NCI-H2029 treated with DMSO at 0.1 percent for 48 hours (cell line): ENCODE measurements around the gene GALNT9.
"Not testable (repeated sequence)": the region's sequence is repeated elsewhere in the genome, so short reads cannot be mapped to it uniquely, and the experiment has no call there.

Experiments used
- DNase-seq: peaks from one replicate; lab custom pipeline; 2025; lab: John Stamatoyannopoulos, UW

The GALNT9 gene

DNA sequence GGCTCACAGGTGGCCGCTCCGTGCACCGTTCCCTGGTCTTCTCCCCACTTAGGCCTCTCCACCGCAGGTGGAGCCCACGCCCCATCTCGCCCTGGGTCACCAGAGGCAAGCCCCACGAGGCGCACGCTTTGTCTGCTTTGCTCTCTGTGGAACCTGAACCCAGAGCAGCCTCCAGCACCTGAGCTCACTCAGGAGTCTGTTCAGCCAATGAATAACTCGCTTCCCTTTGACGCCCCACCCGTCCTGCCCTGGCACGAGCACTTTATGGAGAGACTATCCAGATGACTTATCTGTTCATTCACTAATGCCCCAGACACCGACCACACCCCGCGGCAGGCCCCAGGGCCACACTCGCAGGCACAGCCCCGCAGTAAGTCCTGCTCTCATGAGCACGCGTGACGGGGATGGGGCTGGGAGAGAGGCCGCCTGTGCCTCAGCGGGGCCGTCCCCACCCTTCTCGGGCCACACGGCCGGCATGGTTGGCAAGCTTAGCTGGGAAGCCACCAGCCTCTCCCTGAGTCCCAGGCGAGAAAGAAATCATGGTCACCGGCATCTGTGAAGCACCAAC, 100.1 kb downstream of the GALNT9 start:
- no peak for DNase-seq

DNA sequence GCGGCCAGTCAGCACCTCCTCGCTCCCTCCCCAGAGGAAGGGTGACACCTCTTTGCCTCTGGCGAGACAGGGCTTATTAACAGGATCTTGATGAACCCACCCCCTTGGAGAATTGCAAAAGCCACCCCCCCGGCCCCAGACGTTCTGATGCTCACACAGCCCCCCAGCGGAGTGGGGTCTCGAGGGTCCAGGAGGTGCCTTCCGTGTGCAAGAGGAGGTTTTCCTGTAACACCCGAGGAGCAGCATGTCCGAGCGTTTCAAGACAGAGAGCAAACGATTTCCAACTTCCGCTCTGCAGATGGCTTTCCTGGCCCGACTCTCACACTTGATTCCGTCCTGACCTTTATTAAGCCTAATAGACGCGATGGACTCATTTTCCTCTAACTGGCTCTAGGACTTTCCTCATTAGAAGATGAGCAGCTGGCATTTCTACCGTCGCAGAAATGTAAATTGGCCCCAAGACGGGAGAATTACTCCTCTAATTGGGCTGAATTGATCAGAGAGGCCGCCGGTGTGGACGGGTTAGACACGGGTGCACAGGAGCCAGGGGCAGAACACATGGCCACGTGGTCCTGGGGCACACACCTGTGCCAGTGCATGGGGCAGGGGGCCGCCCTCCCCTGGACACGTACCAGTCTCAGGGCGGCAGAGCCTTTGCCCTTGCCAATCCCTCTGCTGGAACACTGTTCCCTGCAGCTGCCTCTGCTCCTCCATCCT, 100.8 kb downstream of the GALNT9 start:
- DNase-seq = no peak

DNA sequence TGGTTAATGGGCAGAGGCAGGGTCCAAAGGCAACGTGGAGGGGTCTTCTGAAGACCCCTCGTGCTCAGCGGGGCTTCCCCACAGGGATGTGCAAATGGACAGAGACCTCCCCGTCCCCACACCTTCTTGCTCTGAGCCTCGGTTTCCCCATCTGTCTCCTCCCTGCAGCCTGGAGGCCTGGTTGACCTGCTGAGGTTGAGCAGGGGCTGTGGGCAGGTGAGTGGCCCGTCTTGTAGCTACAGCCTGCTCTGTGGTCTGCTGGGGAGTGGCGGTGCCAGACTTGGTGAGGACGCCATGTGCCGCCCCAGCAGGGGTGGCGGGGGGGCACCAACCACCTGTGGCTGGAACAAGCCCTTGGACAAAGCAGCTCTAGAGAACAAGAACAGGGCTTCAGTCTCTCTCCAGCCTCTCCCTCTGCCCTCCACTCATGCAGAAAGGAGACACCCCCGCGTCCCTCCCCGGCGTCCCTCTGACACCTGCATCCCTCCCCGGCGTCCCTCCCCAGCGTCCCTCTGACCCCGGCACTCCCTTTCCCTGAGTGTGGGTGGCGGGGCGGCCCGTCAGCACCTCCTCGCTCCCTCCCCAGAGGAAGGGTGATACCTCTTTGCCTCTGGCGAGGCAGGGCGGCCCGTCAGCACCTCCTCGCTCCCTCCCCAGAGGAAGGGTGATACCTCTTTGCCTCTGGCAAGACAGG, 101.5 kb downstream of the GALNT9 start:
- DNase-seq = no peak

DNA sequence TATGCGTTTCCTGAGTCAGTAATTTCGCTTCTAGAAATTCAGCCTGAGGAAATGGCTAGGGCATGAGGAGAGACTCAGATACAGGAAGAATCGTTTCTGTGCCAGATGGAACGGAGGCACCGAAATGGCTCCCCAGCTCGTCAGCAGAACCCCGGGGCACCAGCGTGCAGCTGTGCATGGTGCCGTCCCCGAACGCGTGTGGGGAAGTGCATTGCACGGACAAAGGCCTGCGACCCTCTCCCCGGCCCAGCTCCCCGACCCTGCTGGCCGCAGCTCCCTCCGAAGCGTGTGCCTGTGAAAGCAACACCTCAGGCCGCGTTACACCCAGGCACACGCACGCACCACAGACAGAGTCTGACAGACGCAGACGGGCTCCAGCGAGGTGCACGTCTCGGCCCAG, 102.3 kb downstream of the GALNT9 start:
- no peak for DNase-seq

DNA sequence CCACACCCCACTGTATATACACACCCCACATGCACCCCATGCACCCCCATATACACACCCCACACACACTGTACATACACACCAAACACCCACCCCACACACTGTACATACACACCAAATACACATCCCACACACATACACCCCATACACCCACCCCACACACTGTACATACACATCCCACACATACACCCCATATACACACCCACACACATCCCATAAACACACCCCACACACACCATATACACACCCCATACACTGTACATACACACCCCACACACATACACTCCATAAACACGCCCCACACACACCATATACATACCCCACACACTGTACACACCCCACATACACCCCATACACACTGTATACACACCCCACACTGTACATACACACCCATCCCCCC, 102.8 kb downstream of the GALNT9 start:
- DNase-seq = no peak

DNA sequence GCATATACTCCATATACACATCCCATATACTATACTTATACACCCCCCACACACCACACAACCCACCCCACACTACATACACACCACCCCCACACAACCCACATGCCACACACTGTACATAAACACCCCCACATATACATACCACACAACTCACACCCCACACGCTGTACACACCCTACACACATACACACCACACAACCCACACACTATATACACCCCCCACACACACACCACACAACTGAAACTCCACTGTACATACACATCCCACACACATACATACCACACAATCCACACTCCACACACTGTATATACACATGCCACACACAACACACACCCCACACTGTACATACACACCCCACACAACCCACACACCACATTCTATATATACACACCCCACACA, 104.2 kb downstream of the GALNT9 start:
- no peak for DNase-seq

DNA sequence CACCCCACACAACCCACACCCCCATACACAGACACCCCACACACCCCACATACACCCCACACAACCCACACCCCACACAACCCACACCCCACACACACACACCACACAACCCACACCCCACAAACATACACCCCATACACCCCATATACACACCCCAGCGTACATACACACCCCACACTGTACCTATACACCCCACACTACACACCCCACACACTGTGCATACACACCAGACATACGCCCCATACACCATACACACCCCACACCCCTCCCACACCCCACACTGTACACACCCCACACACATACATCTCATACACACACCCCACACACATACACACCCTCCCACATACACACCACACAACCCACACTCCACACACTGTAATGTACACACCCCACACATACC, 104.9 kb downstream of the GALNT9 start:
- no peak for DNase-seq

DNA sequence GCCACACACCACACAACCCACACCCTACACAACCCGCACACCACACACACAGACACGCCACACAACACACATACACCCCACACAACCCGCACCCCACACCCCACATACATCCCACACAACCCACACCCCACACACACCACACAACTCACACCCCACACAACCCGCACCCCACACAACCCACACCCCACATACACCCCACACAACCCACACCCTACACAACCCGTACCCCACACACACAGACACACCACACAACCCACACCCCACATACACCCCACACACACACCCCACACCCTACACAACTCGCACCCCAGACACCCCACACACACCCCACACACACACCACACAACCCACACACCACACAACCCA, 106.6 kb downstream of the GALNT9 start:
- no peak for DNase-seq

DNA sequence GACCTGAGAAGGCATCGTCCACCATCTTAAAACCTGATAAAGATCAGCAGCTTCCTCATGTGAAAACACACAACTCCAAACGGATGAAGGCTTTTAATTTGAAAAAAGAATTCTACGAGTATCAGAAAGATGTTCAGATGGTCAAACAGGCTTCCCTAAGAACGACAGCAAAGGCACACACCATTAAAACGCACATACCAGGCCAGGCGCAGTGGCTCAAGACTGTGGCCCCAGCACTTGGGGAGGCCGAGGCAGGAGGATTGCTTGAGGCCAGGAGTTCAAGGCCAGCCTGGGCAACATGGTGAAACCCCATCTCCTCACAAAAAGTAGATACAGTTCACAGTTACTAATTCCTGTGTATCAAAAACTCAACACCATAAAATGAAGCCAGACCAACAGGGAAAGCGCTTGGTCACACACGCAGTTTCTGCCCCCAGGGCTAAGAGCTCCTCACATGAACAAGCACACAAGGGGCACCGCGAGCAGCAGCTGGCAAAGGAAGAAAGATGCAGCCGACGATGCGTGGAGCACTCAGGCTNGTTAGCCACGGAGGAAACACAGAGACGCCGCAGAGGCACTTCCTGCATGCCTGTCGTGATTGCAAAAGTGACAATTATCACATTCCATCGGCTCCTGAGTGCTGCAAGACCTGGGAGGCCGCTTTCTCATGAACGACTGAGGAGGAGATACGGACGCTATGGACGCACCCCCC, 107.1 kb downstream of the GALNT9 start:
- DNase-seq = no peak

DNA sequence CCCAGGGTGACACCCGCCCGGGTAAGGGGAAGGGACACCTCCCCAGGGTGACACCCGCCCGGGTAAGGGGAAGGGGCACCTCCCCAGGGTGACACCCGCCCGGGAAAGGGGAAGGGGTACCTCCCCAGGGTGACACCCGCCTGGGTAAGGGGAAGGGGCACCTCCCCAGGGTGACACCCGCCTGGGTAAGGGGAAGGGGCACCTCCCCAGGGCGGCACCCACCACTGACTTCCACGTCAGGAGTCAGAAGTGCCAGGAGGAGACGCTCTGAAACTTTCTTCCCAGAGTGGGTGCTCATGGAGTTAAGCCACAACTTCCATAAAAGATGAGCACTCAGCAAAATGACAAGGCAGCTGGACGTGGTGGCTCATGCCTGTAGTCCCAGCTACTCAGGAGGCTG, 109.6 kb downstream of the GALNT9 start:
- not testable (repeated sequence) for DNase-seq

DNA sequence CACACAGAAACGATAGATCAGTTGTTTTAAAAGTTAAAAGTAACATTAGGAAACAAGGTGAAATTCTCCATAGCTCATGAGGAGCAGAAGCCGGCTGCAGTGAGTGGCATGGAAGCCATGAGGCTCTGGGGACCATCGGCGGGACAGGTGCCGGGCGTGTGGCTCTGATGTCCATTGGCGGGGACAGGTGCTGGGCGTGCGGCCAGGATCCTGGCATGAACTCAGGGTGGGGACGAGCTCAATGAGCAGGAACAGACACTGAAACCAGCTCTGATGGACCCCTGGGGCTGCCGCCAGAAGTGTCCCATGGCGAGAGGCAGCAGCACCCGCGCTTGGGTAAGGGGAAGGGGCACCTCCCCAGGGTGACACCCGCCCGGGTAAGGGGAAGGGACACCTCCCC, 110.1 kb downstream of the GALNT9 start:
- DNase-seq = no peak

DNA sequence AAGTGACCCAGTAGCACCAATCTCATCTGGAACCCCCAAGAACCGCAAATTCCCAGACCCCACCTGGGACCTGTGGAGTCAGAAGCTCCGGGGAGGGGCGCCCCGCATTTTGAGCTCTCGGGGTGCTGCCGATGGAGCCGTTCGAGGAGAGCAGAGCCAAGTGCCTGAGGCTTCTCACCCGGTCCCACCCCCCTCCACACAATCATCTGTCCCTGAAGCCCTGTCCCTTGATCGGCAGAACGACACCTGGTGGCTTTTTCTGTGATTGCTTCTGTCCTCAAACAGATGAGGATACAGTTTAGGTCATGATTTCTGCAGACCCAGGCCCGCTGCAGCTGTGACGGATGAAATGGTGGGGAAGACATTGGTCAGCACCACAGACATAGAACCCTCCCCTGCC, 110.5 kb downstream of the GALNT9 start:
- DNase-seq = no peak

DNA sequence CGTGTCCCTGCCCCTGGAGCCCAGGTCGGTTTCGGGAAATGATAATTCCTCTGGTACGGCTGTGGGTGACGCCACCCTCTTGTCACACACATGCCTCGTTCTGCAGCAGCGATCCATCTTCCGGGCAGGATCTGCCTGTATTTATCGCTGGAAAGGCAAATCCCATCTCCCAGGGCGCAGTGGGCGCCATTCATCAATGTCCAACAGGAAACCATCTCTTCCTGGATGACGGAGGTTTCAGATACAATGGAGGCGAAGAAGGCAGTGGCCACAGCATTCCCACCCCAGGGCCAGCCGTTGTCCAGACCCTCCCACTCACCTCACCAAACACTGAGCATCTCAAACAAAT, 110.9 kb downstream of the GALNT9 start:
- no peak for DNase-seq

DNA sequence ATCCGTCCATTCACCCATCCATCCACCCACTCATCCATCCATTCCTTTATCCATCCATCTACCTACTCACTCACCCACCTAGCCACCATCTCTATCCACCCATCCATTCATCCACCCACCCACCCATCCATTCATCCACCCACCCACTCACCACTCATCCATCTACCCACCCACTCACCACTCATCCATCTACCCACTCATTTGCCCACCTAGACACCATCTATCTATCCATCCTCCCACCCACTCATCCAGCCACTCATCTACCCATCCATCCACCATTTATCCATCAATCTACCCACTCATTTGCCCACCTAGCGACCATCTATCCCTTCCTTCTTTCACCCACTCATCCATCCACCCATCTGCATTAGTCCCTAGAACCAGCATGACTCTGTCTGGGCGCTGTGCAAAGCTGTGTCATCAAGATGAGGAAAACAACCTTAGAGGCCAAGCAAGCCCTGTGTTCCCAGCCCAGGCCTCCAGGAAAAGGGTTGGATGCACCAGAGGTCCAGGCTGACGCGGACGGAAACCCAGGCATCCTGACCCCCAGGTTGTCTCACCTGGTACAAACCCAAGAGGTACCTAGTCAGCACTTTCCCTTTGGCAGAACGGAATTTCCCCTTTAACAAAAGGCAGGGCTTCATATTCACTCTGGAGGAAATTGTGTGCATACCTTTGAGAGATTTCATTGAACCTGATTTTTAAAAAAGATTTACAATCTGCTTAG, 111.4 kb downstream of the GALNT9 start:
- no peak for DNase-seq

DNA sequence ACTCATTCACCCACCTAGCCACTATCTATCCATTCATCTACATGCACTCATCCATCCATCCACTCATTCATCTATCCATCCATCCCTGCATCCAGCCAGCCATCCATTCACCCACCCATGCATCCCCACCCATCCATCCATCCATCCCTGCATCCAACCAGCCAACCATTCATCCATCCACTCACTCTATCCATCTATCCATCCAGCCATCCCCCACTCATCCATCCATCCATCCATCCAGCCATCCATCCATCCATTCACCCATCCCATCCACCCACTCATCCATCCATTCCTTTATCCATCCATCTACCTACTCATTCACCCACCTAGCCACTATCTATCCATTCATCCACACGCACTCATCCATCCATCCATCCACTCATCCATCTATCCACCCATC, 112.0 kb downstream of the GALNT9 start:
- DNase-seq = no peak

DNA sequence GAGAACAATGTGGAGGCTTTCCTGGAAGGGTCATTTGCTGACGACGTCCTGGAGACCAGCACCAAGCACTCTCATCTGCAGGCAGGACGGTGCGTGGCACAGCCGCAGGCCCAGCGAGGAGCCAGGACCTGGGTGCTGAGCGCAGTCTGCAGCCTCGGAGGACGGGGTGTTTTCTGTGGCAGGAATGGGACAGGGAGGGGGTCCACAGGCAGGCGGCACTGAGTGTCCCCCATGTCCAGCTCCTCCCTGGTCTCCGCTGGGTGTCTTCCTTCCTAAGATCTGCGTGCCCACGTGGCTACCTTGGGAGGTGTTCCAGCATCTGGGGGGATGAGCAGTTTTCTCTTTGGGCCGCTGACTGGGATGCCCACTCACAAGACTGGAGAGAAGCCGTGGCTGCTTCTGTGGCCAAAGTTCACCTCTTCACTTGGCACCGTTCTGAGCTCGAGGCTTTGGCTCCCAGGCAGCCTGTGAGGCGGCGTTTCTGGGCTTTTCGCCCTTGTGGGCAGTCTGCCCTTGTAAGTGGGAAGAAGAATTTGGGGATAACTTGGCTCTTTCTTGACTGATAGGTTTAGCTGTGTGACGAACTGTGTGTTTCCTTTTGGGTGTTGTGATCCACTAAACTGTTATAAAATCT, 112.9 kb downstream of the GALNT9 start:
- DNase-seq = no peak

DNA sequence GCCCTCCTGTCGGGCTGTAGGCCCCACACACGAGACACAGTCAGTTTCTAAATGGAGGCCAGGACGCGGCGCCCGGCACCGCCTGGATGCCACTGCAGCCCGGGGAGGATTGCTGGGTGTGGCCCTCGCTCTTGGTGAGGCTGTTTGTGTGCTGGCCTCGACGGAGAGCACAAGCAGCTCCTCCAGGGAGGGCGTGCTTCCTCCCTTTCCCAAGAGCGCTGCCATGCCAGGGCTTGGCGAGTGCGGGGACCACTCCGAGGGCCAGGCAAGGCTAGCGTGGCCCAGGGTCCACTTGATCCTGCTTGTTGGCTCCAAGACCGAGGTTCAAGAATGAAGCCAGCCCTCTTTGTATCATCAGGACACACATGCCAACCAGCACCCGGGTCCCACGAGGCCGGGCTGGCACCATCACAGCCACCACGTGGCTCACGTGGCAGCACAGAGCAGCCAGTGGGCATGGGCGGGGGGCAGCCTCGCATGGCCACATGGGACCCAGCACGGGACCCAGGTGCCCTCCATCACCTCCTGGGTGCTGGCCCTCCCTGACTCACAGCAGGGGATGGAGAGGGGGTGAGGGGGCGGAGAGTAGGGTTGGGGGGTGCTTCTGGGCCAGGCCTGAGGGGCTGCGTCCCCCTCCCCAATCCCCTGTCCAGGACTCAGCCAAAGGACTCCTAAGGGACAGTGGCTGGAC, 113.9 kb downstream of the GALNT9 start:
- no peak for DNase-seq

DNA sequence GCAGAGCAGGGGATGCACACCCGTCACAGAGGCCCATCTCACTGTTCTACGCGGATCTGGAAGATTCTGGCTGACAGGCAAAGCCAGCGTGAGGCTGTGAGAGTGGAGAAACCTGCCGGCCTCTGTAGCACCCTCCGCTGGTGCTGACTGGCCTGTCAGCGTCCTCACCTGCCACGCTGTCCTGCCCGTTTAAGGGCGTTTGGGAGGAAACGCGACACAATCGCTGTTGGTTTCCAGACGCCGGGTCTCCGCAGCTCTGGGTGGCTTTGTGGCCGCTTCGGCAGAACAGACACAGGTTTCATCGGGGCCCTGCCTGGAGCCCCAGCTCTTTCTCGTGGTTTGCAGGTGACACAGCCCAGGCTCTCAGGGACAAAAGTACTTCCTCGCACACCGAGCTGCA, 114.5 kb downstream of the GALNT9 start:
- no peak for DNase-seq

DNA sequence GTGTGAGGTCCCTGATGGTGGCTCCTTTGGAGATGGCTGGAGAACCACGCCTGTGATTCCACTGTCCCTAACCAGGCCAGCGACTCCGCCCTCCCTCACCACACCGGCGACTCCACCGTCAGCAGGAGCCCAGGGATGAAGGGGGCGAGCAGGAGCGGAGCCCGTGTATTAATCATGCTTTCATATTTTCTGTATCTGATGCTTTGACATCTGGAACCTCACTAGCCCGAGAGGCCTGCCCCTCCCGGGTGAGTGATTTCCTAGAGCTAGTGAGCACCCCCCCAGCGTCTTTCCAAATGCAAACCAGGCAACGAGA, 115.3 kb downstream of the GALNT9 start:
- DNase-seq = no peak

DNA sequence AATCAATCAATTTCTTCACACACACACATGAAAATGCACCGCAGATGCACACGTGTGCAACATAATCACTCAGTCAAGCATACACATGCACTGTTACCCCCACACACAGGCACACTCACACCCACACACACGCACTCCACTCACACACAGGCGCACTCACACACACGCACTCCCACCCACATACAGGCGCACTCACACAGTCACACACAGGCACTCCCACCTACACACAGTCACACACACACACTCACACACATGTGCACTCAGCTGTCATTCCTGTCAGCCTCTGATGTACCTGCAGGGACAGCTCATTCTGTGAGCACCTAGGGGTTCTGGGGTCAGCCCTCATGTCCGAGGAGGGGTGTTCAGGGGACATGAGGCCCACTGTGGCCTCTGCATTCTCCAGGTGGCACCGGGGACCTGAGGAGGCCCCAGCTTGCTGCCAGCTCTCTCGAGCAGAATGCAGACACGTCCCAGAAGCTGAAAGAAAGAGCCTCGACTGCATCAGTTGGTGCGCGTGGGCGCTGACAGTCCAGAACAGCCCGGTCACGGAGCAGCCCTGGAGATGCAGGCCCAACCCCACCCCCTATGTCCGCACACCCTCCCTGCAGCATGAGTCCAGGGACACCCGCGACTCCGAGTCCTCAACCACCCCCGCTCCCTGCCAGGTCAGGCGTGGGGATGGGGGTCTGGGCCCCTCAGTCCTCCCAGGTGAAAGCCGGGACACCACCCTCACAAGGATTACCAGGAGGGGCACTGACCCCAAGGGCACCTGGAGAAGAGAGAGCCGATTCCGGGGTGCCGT, 115.8 kb downstream of the GALNT9 start:
- no peak for DNase-seq

DNA sequence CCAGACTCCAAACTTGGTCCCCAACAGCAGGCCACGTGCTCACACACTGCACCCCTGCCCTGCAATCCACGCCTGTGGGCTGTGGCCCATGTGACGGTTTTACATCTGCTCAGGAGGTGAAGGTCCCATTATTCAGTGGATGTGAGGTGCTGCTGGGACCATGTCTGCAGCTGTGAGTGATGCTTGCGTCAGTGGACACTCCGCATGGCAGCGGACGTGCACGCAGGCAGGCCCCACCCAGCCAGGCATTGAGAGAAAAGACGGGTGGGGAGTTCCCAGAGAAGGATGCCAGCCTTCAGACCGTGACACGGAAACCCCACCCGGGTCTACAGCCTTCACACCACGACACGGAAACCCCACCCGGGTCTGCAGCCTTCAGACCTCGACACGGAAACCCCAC, 117.6 kb downstream of the GALNT9 start:
- no peak for DNase-seq
